OCI-LY1 (cell line): Measurements from ENCODE around the gene DHX58.

ENCODE experiments used
- H2AFZ ChIP-seq: fragments of 200-600 bp; sonication (generic), shearing (Covaris generic); 2 replicates; pipeline ENCODE4 v1.6.0; 2014; ENCODE audit warnings: antibody characterized with exemption, mild to moderate bottlenecking, low read length
- H3F3A ChIP-seq: fragments of 200-600 bp; sonication (generic), shearing (Covaris generic); 2 replicates; pipeline ENCODE4 v1.6.0; 2014; ENCODE audit warnings: mild to moderate bottlenecking, antibody characterized with exemption, low read length, moderate library complexity; ENCODE audit not compliant: insufficient read depth
- H3K27ac ChIP-seq: fragments of 200-600 bp; sonication (generic); 2 replicates; pipeline ENCODE4 v1.5.1; 2014; ENCODE audit warnings: low read length, mixed run types, mild to moderate bottlenecking, low read depth; ENCODE audit not compliant: poor library complexity, severe bottlenecking
- H3K27me3 ChIP-seq: fragments of 200-600 bp; sonication (generic); 2 replicates; pipeline ENCODE4 v1.6.0; 2014; ENCODE audit warnings: antibody characterized with exemption, mild to moderate bottlenecking, low read length, moderate library complexity; ENCODE audit not compliant: insufficient read depth
- H3K36me3 ChIP-seq: fragments of 200-600 bp; sonication (generic); 2 replicates; pipeline ENCODE4 v1.6.1; 2014; ENCODE audit warnings: mild to moderate bottlenecking, antibody characterized with exemption, low read length, moderate library complexity, mixed read lengths; ENCODE audit not compliant: insufficient read depth
- H3K4me1 ChIP-seq: fragments of 200-600 bp; sonication (generic); 2 replicates; pipeline ENCODE4 v1.5.1; 2014; ENCODE audit warnings: mild to moderate bottlenecking, low read length, moderate library complexity; ENCODE audit not compliant: insufficient read depth, severe bottlenecking
- H3K4me2 ChIP-seq: fragments of 200-600 bp; sonication (generic), shearing (Covaris generic); 2 replicates; pipeline ENCODE4 v1.6.1; 2014; ENCODE audit warnings: low read length
- H3K4me3 ChIP-seq: fragments of 200-600 bp; sonication (generic); 2 replicates; pipeline ENCODE4 v1.5.1; 2014; ENCODE audit warnings: low read length, low read depth, mild to moderate bottlenecking, mixed read lengths; ENCODE audit not compliant: poor library complexity, severe bottlenecking
- H3K79me2 ChIP-seq: fragments of 200-600 bp; shearing (Covaris generic); 2 replicates; pipeline ENCODE4 v1.6.1; 2016; ENCODE audit warnings: mixed run types, low read length, mixed read lengths; ENCODE audit not compliant: insufficient read depth
- H3K9ac ChIP-seq: fragments of 200-600 bp; sonication (generic), shearing (Covaris generic); 2 replicates; pipeline ENCODE4 v1.6.1; 2014; ENCODE audit warnings: mild to moderate bottlenecking, low read length, mixed read lengths
- H3K9me2 ChIP-seq: fragments of 200-600 bp; sonication (generic), shearing (Covaris generic); 2 replicates; pipeline ENCODE4 v1.6.1; 2014; ENCODE audit warnings: low read depth, mild to moderate bottlenecking, low read length, mixed read lengths
- H3K9me3 ChIP-seq: fragments of 200-600 bp; shearing (Covaris generic); 2 replicates; pipeline ENCODE4 v1.6.1; 2014; ENCODE audit warnings: low read length, mixed read lengths
- H4K20me1 ChIP-seq: fragments of 200-600 bp; sonication (generic), shearing (Covaris generic); 2 replicates; pipeline ENCODE4 v1.6.0; 2016; ENCODE audit warnings: mild to moderate bottlenecking, low read length; ENCODE audit not compliant: insufficient read depth
- EZH2 ChIP-seq: fragments of 200-600 bp; sonication (generic), shearing (Covaris generic); IDR thresholded peaks from 2 replicates; pipeline ENCODE4 v1.8.0; 2017; ENCODE audit warnings: borderline replicate concordance, mixed run types, mild to moderate bottlenecking, antibody characterized with exemption, low read length, moderate library complexity, mixed read lengths
- TF ChIP-seq, protein P1 (sequence below): fragments of 200-600 bp; sonication (generic), shearing (Covaris generic); IDR thresholded peaks from 2 replicates; pipeline ENCODE4 v1.5.1; 2017; ENCODE audit warnings: mild to moderate bottlenecking, antibody characterized with exemption, low read length, moderate library complexity, mixed read lengths

DHX58 gene

GRCh38 chr17:42127414-42127813 lies 14.9 kb upstream of the DHX58 start:
- H3K4me1 ChIP-seq, result peaks cover 19% of the 10 kb centered on the region
- no peak overlapping the region for H3K9ac ChIP-seq
- H3F3A ChIP-seq, result 0 out of 2 replicates have a peak, but pooled peaks cover 4% of the 10 kb centered on the region
- H3K4me2 ChIP-seq, result no peak overlapping the region
- no peak overlapping the region for H3K27ac ChIP-seq
- no peak overlapping the region for H3K4me3 ChIP-seq
- H3K36me3 ChIP-seq, result peaks cover 56% of the 10 kb centered on the region
- no peak overlapping the region for H2AFZ ChIP-seq
- no peak for TF ChIP-seq EZH2
- TF ChIP-seq, protein P1, sequence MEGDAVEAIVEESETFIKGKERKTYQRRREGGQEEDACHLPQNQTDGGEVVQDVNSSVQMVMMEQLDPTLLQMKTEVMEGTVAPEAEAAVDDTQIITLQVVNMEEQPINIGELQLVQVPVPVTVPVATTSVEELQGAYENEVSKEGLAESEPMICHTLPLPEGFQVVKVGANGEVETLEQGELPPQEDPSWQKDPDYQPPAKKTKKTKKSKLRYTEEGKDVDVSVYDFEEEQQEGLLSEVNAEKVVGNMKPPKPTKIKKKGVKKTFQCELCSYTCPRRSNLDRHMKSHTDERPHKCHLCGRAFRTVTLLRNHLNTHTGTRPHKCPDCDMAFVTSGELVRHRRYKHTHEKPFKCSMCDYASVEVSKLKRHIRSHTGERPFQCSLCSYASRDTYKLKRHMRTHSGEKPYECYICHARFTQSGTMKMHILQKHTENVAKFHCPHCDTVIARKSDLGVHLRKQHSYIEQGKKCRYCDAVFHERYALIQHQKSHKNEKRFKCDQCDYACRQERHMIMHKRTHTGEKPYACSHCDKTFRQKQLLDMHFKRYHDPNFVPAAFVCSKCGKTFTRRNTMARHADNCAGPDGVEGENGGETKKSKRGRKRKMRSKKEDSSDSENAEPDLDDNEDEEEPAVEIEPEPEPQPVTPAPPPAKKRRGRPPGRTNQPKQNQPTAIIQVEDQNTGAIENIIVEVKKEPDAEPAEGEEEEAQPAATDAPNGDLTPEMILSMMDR, result no peak
- H3K27me3 ChIP-seq, result no peaks in the 10 kb centered on the region
- H3K9me3 ChIP-seq, result no peaks in the 10 kb centered on the region
- H3K9me2 ChIP-seq, result no peaks in the 10 kb centered on the region
- H4K20me1 ChIP-seq, result no peaks in the 10 kb centered on the region
- peaks cover 10% of the 10 kb centered on the region for H3K79me2 ChIP-seq

DNA sequence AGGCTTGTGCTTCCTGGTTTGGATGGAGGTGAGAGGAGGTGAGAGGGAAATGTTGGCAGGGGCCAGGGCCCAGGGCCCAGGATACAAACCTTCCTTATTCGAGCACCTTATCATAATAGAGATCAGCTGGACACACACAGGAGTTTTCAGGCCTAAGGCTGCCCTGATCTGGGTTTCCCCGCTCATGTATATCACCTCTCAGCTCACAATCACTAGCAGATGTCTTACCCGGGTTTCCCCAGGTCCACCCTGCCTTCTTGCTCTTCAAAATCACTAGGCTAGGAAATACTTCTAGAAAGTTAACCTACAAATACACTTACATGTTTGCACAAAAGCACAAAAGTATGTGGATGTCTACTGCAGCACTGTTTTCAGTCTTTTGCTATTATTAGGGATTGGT lies 14.3 kb upstream of the DHX58 start:
- peaks cover 4% of the 10 kb centered on the region for H3K79me2 ChIP-seq
- no peak overlapping the region for H3K4me2 ChIP-seq
- H3K27me3 ChIP-seq, result no peaks in the 10 kb centered on the region
- H3K36me3 ChIP-seq, result peaks cover 56% of the 10 kb centered on the region
- TF ChIP-seq, protein P1, result no peak
- no peak for TF ChIP-seq EZH2
- 0 out of 2 replicates have a peak, but pooled peaks cover 4% of the 10 kb centered on the region for H3F3A ChIP-seq
- H3K4me1 ChIP-seq, result peaks cover 14% of the 10 kb centered on the region
- no peaks in the 10 kb centered on the region for H3K9me2 ChIP-seq
- H2AFZ ChIP-seq, result no peak overlapping the region
- peak overlapping the region; percentile 40 for H3K27ac ChIP-seq
- no peaks in the 10 kb centered on the region for H3K9me3 ChIP-seq
- no peak overlapping the region for H3K9ac ChIP-seq
- no peak overlapping the region for H3K4me3 ChIP-seq
- no peaks in the 10 kb centered on the region for H4K20me1 ChIP-seq

DNA sequence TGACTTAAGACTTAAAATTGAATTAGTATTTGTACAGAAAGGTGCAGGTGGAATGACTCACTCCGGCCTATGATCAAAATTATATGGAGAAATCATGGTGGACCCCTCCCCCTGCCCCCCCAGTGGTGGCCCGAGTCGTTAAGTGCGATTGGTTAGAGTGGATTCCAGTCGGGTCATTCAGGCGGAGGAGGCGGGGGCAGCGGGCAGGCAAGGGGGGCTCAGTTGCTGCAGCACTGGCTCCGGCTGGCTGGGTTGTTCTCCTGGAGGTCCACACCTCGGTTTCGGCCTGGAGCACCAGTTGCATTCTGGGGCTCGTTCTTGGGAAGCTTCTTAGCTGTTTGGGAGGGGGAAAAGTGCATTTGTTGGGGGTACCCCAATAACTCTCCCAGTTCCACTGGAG lies 13.1 kb upstream of the DHX58 start:
- H4K20me1 ChIP-seq, result no peaks in the 10 kb centered on the region

More for the DNA sequence above, 13.1 kb upstream of the DHX58 start:
- Histone ChIP-seq H3K79me2 (no peaks in the 10 kb centered on the region), H3K27me3 (no peaks in the 10 kb centered on the region), H3K4me2 (no peak overlapping the region), H2AFZ (no peak overlapping the region), H3F3A (0 out of 2 replicates have a peak, but pooled peaks cover 4% of the 10 kb centered on the region), H3K9ac (no peak overlapping the region), H3K4me3 (no peak overlapping the region), H3K9me2 (no peaks in the 10 kb centered on the region), H3K4me1 (peaks cover 7% of the 10 kb centered on the region), H3K27ac (no peak overlapping the region), H3K9me3 (no peaks in the 10 kb centered on the region), H3K36me3 (peaks cover 56% of the 10 kb centered on the region)
- TF ChIP-seq, protein P1, result no peak
- no peak for TF ChIP-seq EZH2
